ENCODE measurements around the gene SENP3. TPM values are rescaled to one million over a fixed set of nuclear protein-coding genes. Genes with fewer than 3 reads are reported as not detected.
A peak's percentile ranks its signal among the peaks of the same experiment; 100 is the strongest.

Gene SENP3
- total and polyA plus RNA-seq, 2 of the 13 experiments (the other 11 are each of a cell fraction or from before 2014, with no cell fraction given) = 55.8 to 75.4 TPM

DNA sequence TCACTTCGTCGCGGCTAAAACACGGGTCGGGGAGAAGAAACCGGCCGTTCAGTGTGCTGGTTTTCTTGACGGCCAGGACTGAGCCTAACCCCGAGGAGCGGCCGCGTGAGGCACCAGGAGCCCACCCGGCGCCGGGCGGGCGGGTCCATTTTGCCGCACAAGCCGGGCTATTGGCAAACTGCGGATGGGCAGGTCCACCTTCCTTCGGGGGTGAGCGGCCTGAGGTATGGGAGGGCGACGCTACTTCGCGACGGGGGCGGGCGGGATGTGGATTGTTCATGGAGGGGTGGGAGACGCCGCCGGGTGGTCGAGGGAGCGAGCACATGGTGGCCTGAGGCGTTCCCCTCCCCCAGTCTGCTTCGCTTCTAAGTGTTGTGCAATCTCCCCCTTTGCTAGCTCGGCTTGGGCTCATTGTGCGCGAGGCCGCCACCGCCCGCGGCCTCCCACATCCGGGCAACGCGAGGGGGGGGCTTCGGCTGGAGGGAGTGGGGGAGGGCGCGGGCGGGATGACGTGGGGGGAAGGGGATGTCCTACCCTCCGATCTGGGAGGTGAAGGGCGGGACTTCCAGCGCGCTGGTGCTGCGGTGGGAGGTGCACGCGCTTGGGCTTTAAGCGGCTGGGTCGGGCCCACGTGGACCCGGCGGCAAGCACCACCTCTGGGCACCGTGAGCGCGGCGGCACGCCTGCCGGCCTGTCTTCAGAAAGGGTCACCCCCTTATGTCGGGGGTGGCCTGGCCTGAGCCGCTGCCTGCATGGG, 11.8 kb downstream of the SENP3 start (continued):
- TF ChIP-seq, protein P1, sequence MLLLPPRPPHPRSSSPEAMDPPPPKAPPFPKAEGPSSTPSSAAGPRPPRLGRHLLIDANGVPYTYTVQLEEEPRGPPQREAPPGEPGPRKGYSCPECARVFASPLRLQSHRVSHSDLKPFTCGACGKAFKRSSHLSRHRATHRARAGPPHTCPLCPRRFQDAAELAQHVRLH (CRISPR knock-in tag; IDR thresholded peaks at IDR 0.05; ENCODE audit: borderline replicate concordance, low read depth) = no peak
- TF ChIP-seq ZKSCAN5 (CRISPR knock-in tag; IDR thresholded peaks at IDR 0.05) (no peak), SOX5 (CRISPR knock-in tag; IDR thresholded peaks at IDR 0.05; ENCODE audit: borderline replicate concordance) (peak; percentile 67; the same call in 1 of the 2 replicates), SRF (IDR thresholded peaks at IDR 0.05; ENCODE audit: low read depth, low read length) (no peak), POLR2AphosphoS5 (IDR thresholded peaks at IDR 0.05; ENCODE audit: low read depth, low read length) (peak; percentile 59), IRF2 (CRISPR knock-in tag; IDR thresholded peaks at IDR 0.05) (peak; percentile 77), BORCS8-MEF2B (CRISPR knock-in tag; IDR thresholded peaks at IDR 0.05) (peak; percentile 63; the same call in 1 of the 2 replicates), ZNF33B (CRISPR knock-in tag; IDR thresholded peaks at IDR 0.05) (no peak), ZNF468 (CRISPR knock-in tag; IDR thresholded peaks at IDR 0.05) (no peak), AKAP8 (CRISPR knock-in tag; IDR thresholded peaks at IDR 0.05) (peak; percentile 99), TGIF2 (CRISPR knock-in tag; IDR thresholded peaks at IDR 0.05) (peak; percentile 91; the same call in 1 of the 2 replicates), SALL1 (CRISPR knock-in tag; IDR thresholded peaks at IDR 0.05) (peak; percentile 83), PHF8 (CRISPR knock-in tag; IDR thresholded peaks at IDR 0.05) (peak; percentile 5), ZNF441 (CRISPR knock-in tag; IDR thresholded peaks at IDR 0.05; ENCODE audit: borderline replicate concordance) (peak; percentile 67), ZNF543 (CRISPR knock-in tag; IDR thresholded peaks at IDR 0.05) (0 out of 2 replicates have a peak, but pooled peaks have one; percentile 10), DNMT3B (CRISPR knock-in tag; conservative IDR thresholded peaks at IDR 0.05) (no peak), STAG1 (CRISPR knock-in tag; IDR thresholded peaks at IDR 0.05) (no peak), ZNF235 (CRISPR knock-in tag; IDR thresholded peaks at IDR 0.05; ENCODE audit: borderline replicate concordance) (no peak), ARNT (IDR thresholded peaks at IDR 0.05) (no peak), SOX13 (IDR thresholded peaks at IDR 0.05) (no peak), SOX13 (CRISPR knock-in tag; conservative IDR thresholded peaks at IDR 0.05 in 1 of 2, IDR thresholded peaks at IDR 0.05 in 1 of 2) (peak in 1 of 2 experiments; percentile 70; a peak in 3 of 4 replicates)
- TF ChIP-seq, protein P2, sequence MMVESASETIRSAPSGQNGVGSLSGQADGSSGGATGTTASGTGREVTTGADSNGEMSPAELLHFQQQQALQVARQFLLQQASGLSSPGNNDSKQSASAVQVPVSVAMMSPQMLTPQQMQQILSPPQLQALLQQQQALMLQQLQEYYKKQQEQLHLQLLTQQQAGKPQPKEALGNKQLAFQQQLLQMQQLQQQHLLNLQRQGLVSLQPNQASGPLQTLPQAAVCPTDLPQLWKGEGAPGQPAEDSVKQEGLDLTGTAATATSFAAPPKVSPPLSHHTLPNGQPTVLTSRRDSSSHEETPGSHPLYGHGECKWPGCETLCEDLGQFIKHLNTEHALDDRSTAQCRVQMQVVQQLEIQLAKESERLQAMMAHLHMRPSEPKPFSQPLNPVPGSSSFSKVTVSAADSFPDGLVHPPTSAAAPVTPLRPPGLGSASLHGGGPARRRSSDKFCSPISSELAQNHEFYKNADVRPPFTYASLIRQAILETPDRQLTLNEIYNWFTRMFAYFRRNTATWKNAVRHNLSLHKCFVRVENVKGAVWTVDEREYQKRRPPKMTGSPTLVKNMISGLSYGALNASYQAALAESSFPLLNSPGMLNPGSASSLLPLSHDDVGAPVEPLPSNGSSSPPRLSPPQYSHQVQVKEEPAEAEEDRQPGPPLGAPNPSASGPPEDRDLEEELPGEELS (CRISPR knock-in tag; IDR thresholded peaks at IDR 0.05) = peak; percentile 60; the same call in 1 of the 2 replicates
- TF ChIP-seq, protein P3, sequence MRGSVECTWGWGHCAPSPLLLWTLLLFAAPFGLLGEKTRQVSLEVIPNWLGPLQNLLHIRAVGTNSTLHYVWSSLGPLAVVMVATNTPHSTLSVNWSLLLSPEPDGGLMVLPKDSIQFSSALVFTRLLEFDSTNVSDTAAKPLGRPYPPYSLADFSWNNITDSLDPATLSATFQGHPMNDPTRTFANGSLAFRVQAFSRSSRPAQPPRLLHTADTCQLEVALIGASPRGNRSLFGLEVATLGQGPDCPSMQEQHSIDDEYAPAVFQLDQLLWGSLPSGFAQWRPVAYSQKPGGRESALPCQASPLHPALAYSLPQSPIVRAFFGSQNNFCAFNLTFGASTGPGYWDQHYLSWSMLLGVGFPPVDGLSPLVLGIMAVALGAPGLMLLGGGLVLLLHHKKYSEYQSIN (CRISPR knock-in tag; IDR thresholded peaks at IDR 0.05; ENCODE audit: borderline replicate concordance) = no peak
- TF ChIP-seq, protein P4, sequence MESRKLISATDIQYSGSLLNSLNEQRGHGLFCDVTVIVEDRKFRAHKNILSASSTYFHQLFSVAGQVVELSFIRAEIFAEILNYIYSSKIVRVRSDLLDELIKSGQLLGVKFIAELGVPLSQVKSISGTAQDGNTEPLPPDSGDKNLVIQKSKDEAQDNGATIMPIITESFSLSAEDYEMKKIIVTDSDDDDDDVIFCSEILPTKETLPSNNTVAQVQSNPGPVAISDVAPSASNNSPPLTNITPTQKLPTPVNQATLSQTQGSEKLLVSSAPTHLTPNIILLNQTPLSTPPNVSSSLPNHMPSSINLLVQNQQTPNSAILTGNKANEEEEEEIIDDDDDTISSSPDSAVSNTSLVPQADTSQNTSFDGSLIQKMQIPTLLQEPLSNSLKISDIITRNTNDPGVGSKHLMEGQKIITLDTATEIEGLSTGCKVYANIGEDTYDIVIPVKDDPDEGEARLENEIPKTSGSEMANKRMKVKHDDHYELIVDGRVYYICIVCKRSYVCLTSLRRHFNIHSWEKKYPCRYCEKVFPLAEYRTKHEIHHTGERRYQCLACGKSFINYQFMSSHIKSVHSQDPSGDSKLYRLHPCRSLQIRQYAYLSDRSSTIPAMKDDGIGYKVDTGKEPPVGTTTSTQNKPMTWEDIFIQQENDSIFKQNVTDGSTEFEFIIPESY (CRISPR knock-in tag; IDR thresholded peaks at IDR 0.05) = peak; percentile 19; the same call in 1 of the 2 replicates
- TF ChIP-seq, protein P5, sequence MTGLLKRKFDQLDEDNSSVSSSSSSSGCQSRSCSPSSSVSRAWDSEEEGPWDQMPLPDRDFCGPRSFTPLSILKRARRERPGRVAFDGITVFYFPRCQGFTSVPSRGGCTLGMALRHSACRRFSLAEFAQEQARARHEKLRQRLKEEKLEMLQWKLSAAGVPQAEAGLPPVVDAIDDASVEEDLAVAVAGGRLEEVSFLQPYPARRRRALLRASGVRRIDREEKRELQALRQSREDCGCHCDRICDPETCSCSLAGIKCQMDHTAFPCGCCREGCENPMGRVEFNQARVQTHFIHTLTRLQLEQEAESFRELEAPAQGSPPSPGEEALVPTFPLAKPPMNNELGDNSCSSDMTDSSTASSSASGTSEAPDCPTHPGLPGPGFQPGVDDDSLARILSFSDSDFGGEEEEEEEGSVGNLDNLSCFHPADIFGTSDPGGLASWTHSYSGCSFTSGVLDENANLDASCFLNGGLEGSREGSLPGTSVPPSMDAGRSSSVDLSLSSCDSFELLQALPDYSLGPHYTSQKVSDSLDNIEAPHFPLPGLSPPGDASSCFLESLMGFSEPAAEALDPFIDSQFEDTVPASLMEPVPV (CRISPR knock-in tag; IDR thresholded peaks at IDR 0.05) = no peak; the same call in 1 of the 2 replicates
